Activated naive CD8-positive, alpha-beta T cell treated with anti-CD3 and anti-CD28 coated beads, Interleukin-2, amount 50 U/mL, for 24 hours (primary cell): ENCODE data around the gene ARFRP1.

Source experiments
- ATAC-seq: fragments of 150-1000 bp; cut with Tn5 transposase; one replicate; pipeline ENCODE4 v1.10.0; 2021
- DNase-seq: peaks from one replicate; pipeline ENCODE4 v3.0.0; 2021
- H3K27ac Mint-ChIP-seq: one replicate; pipeline ENCODE4 v1.8.0; 2021; ENCODE audit warnings: mild to moderate bottlenecking, mixed read lengths
- H3K27me3 Mint-ChIP-seq: one replicate; pipeline ENCODE4 v1.8.0; 2021; ENCODE audit warnings: mixed read lengths
- H3K36me3 Mint-ChIP-seq: one replicate; pipeline ENCODE4 v1.8.0; 2021; ENCODE audit warnings: low read depth, mixed read lengths
- H3K4me1 Mint-ChIP-seq: one replicate; pipeline ENCODE4 v1.8.0; 2021; ENCODE audit warnings: mixed read lengths
- H3K4me3 Mint-ChIP-seq: one replicate; pipeline ENCODE4 v1.8.0; 2021; ENCODE audit warnings: mild to moderate bottlenecking, moderate library complexity, mixed read lengths
- H3K9me3 Mint-ChIP-seq: one replicate; pipeline ENCODE4 v1.8.0; 2021; ENCODE audit warnings: mixed read lengths

Gene ARFRP1

GRCh38 chr20:63702751-63703470, 4.9 kb downstream of the ARFRP1 start:
- Mint-ChIP-seq H3K4me3 (no peak overlapping the region), H3K27ac (no peak overlapping the region), H3K36me3 (peaks cover 16% of the 10 kb centered on the region), H3K27me3 (no peaks in the 10 kb centered on the region), H3K4me1 (peaks cover 32% of the 10 kb centered on the region), H3K9me3 (no peaks in the 10 kb centered on the region)
- DNase-seq, result no peak
- no peak for ATAC-seq

DNA sequence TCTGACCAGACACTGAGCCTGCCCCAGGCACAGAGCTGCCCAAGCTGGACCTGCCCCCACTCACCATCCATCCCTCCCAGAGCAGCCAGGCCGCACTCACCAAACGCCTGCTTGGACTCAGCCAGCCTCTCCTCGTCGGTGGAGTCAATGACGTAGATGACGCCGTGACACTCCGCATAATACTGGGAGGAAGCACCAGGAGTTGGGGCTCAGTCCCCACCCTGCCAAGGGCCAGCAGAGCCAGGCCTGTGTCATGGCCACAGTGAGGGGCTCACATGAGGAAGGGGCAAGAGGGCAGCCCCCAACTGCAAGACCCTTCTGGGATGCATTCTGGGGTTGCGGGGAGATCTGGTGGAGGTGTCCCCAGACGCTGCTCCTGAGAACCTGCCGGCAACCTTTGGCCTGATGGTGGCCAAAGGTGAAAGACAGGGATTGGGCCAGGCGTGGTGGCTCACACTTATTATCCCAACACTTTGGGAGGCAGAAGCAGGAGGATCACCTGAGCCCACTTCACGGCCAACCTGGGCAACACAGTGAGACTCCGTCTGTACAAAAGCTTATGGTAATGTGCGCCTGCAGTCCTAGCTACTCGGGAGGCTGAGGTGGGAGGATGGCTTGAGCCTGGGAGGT, 5.6 kb downstream of the ARFRP1 start:
- Mint-ChIP-seq H3K36me3 (peaks cover 16% of the 10 kb centered on the region), H3K9me3 (no peaks in the 10 kb centered on the region), H3K4me1 (peaks cover 38% of the 10 kb centered on the region), H3K27ac (no peak overlapping the region), H3K27me3 (no peaks in the 10 kb centered on the region), H3K4me3 (no peak overlapping the region)
- ATAC-seq (no peak), DNase-seq (no peak)

DNA sequence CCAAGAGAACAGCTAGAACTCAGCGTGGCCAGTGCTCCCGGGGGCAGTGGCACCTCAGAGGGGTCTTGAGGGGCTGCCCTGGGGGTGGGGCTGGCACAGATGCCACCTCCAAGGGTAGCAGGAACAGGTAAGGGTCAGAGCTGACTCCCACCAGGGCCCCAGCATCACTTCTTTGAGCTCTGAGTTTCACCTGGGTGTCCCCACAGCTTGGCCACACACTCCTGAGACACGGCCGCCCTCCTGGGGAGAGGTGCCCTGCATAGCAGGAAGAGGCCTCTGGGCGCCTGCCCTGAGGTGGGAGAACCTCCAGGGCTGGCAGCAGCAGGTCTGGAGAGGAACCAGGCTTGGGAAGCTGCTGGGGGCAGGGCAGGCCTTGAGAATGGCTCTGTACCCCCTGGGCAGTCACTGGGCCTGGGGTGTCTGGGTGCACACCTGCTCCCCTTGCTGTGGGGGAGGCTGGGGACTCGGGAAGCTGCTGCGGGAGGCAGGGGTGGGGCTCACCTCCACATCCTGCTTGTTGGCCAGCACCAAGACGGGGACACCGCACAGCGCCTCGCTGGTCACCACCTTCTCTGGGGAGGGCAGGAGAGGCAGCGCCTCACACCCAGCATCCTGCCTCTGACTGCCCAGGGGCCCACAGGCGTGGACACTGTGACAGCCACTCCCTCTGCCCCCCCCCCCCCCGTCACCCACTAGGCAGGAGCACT, 6.3 kb downstream of the ARFRP1 start:
- no peak for DNase-seq
- Mint-ChIP-seq H3K4me1 (peaks cover 35% of the 10 kb centered on the region), H3K27ac (no peak overlapping the region), H3K36me3 (peaks cover 12% of the 10 kb centered on the region), H3K4me3 (no peak overlapping the region), H3K9me3 (no peaks in the 10 kb centered on the region), H3K27me3 (no peaks in the 10 kb centered on the region)
- ATAC-seq, result no peak

- H3K4me3 Mint-ChIP-seq, result no peak overlapping the region
- DNase-seq (no peak), ATAC-seq (no peak)
- H3K4me1 Mint-ChIP-seq, result peaks cover 36% of the 10 kb centered on the region
- H3K27me3 Mint-ChIP-seq, result no peaks in the 10 kb centered on the region
- H3K9me3 Mint-ChIP-seq, result no peaks in the 10 kb centered on the region
- H3K27ac Mint-ChIP-seq, result no peak overlapping the region
- H3K36me3 Mint-ChIP-seq, result peaks cover 12% of the 10 kb centered on the region
Measured at GRCh38 chr20:63701051-63701328, 6.8 kb downstream of the ARFRP1 start.

DNA sequence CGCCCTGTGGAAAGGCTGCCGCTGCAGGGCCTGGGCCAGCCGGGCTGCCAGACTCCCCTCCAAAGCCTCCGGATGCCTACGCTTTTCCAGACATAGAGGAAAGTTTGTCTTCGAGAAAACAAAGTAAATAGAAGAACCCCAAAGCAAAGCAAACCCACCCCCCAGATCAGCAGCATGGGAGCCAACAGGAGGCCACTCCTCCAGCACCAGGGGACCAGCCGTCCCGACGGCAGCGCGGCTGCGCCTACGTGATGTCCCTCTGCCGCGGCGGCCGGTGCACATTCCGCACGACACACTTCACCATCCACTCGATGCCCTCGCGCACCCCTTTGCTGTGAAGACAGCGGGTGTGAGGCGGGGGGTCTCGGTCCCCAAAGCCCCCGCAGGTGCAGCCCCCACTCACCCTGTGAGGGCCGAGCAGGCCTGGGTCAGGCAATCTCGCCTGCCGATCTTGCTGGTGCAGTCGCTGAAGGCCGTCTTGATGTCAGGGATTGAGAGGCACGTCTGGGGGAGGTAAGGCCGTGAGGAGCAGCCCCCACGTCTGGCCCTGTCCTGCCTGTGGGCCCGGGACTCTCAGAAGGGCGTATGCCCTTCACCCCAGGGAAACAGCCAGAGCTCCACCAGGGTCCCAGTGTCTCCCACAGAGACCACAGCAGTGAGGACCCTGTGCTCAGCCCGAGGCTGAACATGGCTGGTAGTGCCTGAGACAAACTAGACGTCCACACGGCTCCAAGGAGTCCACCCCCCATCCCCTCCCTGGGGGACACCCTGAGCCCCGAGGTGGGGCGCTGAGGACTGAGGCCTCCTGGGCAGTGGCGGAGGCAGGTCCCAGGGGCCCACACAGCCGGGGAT, 7.4 kb downstream of the ARFRP1 start:
- H3K27me3 Mint-ChIP-seq, result no peaks in the 10 kb centered on the region
- DNase-seq (no peak), ATAC-seq (no peak)
- H3K4me3 Mint-ChIP-seq, result no peak overlapping the region
- peaks cover 9% of the 10 kb centered on the region for H3K36me3 Mint-ChIP-seq
- H3K9me3 Mint-ChIP-seq, result no peaks in the 10 kb centered on the region
- H3K27ac Mint-ChIP-seq, result no peak overlapping the region
- peaks cover 33% of the 10 kb centered on the region for H3K4me1 Mint-ChIP-seq

DNA sequence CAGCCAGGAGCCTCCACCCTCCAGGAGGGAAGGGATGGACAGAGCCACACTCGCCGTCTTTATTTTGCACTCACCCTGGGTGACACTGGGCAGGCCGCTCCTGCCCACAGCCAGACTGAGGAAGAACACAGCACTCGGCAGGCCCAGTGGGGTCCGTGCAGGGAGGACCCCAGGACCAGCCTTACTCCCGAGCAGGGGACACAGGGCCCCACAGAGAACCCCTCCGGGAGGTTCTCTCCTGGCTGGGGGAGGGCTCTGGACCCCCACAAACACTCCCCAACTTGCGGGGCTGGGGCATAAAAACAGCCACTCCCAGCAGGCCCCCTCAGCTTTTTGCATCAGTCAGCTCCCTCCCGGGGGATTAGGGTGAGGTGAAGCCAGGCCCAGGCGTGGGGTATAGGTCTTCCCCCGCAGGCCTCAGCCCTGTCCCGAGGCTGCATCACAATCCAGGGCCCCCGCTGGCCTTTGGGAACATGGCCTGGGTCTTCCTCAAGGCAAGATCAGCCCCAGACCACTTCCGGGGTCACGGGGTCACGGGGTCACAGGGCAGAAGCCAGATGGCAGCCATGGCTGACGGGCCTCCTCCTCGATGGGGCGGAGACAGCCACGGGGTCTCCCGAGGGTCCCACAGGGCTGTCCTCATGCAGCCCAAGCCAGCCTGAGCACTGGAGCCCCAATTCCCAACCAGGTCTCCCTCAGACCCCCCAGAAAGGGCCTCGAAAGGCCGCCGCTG, 8.1 kb downstream of the ARFRP1 start:
- no peak for ATAC-seq
- DNase-seq, result no peak
- Mint-ChIP-seq H3K27me3 (no peaks in the 10 kb centered on the region), H3K27ac (peak overlapping the region; percentile 67), H3K4me3 (no peak overlapping the region), H3K36me3 (peaks cover 8% of the 10 kb centered on the region), H3K4me1 (peaks cover 32% of the 10 kb centered on the region), H3K9me3 (no peaks in the 10 kb centered on the region)

GRCh38 chr20:63698739-63699465, 8.9 kb downstream of the ARFRP1 start:
- Mint-ChIP-seq H3K27ac (peak overlapping the region; percentile 67), H3K27me3 (no peaks in the 10 kb centered on the region), H3K36me3 (peaks cover 3% of the 10 kb centered on the region), H3K4me1 (peaks cover 33% of the 10 kb centered on the region), H3K4me3 (no peak overlapping the region), H3K9me3 (no peaks in the 10 kb centered on the region)
- ATAC-seq (peak; percentile 69), DNase-seq (peak; percentile 66)

DNA sequence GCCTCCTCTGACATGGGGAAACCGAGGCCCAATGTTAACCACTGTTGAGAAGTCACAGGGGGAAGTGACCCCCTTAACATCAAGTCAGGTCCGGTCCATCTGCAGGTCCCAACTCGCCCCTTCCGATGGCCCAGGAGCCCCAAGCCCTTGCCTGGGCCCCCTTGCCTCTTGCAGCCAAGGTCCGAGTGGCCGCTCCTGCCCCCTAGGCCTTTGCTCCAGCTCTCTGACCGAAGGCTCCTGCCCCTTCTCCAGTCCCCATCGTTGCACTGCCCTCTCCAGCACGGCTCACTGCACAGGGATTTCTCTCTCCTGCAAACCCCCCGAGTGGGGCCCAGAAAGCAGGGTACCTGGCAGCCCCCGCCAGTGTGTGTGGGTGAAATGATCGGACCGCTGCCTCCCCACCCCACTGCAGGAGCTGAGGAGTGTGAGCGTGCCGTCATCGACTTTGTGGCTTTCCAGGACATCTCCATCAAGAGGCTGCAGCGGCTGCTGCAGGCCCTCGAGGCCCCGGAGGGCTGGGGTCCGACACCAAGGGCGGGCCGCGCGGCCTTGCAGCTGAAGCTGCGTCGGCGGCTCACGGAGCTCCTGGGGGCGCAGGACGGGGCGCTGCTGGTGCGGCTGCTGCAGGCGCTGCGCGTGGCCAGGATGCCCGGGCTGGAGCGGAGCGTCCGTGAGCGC, 9.8 kb downstream of the ARFRP1 start:
- DNase-seq (no peak), ATAC-seq (no peak)
- no peak overlapping the region for H3K27ac Mint-ChIP-seq
- H3K4me3 Mint-ChIP-seq, result no peak overlapping the region
- peaks cover 35% of the 10 kb centered on the region for H3K4me1 Mint-ChIP-seq
- H3K9me3 Mint-ChIP-seq, result no peaks in the 10 kb centered on the region
- H3K27me3 Mint-ChIP-seq, result peaks cover 3% of the 10 kb centered on the region
- H3K36me3 Mint-ChIP-seq, result peaks cover 3% of the 10 kb centered on the region

- H3K9me3 Mint-ChIP-seq, result no peaks in the 10 kb centered on the region
- DNase-seq, result no peak
- no peak for ATAC-seq
- H3K4me1 Mint-ChIP-seq, result peaks cover 35% of the 10 kb centered on the region
- peaks cover 5% of the 10 kb centered on the region for H3K36me3 Mint-ChIP-seq
- peaks cover 3% of the 10 kb centered on the region for H3K27me3 Mint-ChIP-seq
- no peak overlapping the region for H3K27ac Mint-ChIP-seq
- H3K4me3 Mint-ChIP-seq, result no peak overlapping the region
Measured at GRCh38 chr20:63697357-63697867, 10.4 kb downstream of the ARFRP1 start.

DNA sequence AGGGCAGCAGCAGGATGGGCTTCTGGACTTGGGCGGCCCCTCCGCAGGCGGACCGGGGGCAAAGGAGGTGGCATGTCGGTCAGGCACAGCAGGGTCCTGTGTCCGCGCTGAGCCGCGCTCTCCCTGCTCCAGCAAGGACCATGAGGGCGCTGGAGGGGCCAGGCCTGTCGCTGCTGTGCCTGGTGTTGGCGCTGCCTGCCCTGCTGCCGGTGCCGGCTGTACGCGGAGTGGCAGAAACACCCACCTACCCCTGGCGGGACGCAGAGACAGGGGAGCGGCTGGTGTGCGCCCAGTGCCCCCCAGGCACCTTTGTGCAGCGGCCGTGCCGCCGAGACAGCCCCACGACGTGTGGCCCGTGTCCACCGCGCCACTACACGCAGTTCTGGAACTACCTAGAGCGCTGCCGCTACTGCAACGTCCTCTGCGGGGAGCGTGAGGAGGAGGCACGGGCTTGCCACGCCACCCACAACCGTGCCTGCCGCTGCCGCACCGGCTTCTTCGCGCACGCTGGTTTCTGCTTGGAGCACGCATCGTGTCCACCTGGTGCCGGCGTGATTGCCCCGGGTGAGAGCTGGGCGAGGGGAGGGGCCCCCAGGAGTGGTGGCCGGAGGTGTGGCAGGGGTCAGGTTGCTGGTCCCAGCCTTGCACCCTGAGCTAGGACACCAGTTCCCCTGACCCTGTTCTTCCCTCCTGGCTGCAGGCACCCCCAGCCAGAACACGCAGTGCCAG, 11.0 kb downstream of the ARFRP1 start, which contains the start of gene TNFRSF6B:
Gene TNFRSF6B, plus strand, starts transcription at position 25 of the 729 bp plus-strand sequence. Its CDS starts 116 bp downstream, at position 141.
- H3K27ac Mint-ChIP-seq, result no peak within 1 kb of the TSS
- peaks cover 35% of the 10 kb centered on the region for H3K4me1 Mint-ChIP-seq
- H3K9me3 Mint-ChIP-seq, result no peaks in the 10 kb centered on the region
- ATAC-seq, result peak; percentile 2
- peaks cover 3% of the 10 kb centered on the region for H3K27me3 Mint-ChIP-seq
- H3K4me3 Mint-ChIP-seq, result no peak within 1 kb of the TSS
- H3K36me3 Mint-ChIP-seq, result peaks cover 5% of the 10 kb centered on the region
- DNase-seq, result no peak

DNA sequence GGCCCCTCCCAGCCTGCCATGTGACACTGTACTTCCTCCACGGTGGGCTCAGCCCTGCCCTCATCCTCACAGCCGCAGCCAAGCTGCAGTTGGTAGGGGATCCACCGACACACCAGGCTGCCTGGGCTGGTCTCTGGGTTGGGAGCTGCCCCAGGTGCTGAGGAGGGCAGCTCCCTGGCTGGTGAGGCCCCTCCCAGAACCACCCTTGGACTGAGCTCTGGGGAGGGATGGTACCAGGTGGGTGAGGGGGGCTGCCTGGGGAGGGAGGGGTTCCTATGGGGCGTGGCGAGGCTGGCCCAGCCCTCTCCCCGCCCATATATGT, 11.5 kb downstream of the ARFRP1 start:
- ATAC-seq, result peak; percentile 26
- Mint-ChIP-seq H3K4me1 (peaks cover 35% of the 10 kb centered on the region), H3K36me3 (peaks cover 7% of the 10 kb centered on the region), H3K4me3 (no peak overlapping the region), H3K27me3 (peaks cover 3% of the 10 kb centered on the region), H3K9me3 (no peaks in the 10 kb centered on the region), H3K27ac (no peak overlapping the region)
- DNase-seq, result peak; percentile 39

- ATAC-seq (no peak), DNase-seq (no peak)
- Mint-ChIP-seq H3K27ac (no peak overlapping the region), H3K4me3 (no peak overlapping the region), H3K4me1 (peaks cover 35% of the 10 kb centered on the region), H3K9me3 (no peaks in the 10 kb centered on the region), H3K27me3 (peaks cover 3% of the 10 kb centered on the region), H3K36me3 (peaks cover 7% of the 10 kb centered on the region)
Measured at GRCh38 chr20:63695424-63696305, 12.1 kb downstream of the ARFRP1 start.
